ENCODE results near the gene TRIM51. TPM values are rescaled to one million over a fixed set of nuclear protein-coding genes. Genes with fewer than 3 reads are reported as not detected.

The TRIM51 gene
- total RNA-seq, 2 donors from 2014 or later = 0.17 TPM; not detected in 1

- no peak for DNase-seq
- no peak for ATAC-seq
- H3K4me1 Mint-ChIP-seq = no peaks in the 10 kb centered on the region
- H3K9me3 ChIP-seq (ENCODE audit: control insufficient read depth, low read length, poor library complexity, severe bottlenecking) = no peaks in the 10 kb centered on the region
- no peaks in the 10 kb centered on the region for H3K36me3 Mint-ChIP-seq (ENCODE audit: low read depth)
- no peak overlapping the region for H3K27ac Mint-ChIP-seq
- H3K27me3 Mint-ChIP-seq = no peaks in the 10 kb centered on the region
- no peak overlapping the region for H3K4me3 Mint-ChIP-seq
These were observed 37.4 kb downstream of the TRIM51 start for GRCh38 chr11:55920537-55920936.

GRCh38 chr11:55936300-55936699 lies 53.2 kb downstream of the TRIM51 start, which contains the start of gene OR5I1:
OR5I1 (minus strand) TSS chr11:55936400; CDS start chr11:55936400, 0 bp downstream.
- H3K9me3 ChIP-seq (ENCODE audit: control insufficient read depth, low read length, poor library complexity, severe bottlenecking) = no peaks in the 10 kb centered on the region
- no peak for DNase-seq
- Mint-ChIP-seq H3K36me3 (ENCODE audit: low read depth) (no peaks in the 10 kb centered on the region), H3K4me1 (no peaks in the 10 kb centered on the region), H3K27ac (no peak within 1 kb of the TSS), H3K4me3 (no peak within 1 kb of the TSS), H3K27me3 (no peaks in the 10 kb centered on the region)
- ATAC-seq = no peak

Other genes with a start within 250 kb of the TRIM51 start
- not detected for gene OR4P4, start 248.2 kb upstream of the TRIM51 start, total RNA-seq
- gene OR4S2, start 235.0 kb upstream of the TRIM51 start, total RNA-seq = not detected
- gene OR4C6, start 221.1 kb upstream of the TRIM51 start, total RNA-seq = not detected
- gene OR5D13, start 109.9 kb upstream of the TRIM51 start, total RNA-seq = not detected
- not detected for gene OR5D14, start 87.7 kb upstream of the TRIM51 start, total RNA-seq
- gene OR5L1, start 71.9 kb upstream of the TRIM51 start, total RNA-seq = not detected
- gene OR5D18, start 63.7 kb upstream of the TRIM51 start, total RNA-seq = not detected
- not detected for gene OR5L2, start 56.1 kb upstream of the TRIM51 start, total RNA-seq
- gene OR5D16, start 44.5 kb upstream of the TRIM51 start, total RNA-seq = not detected
- gene OR5W2, start 31.3 kb downstream of the TRIM51 start, total RNA-seq = not detected
- not detected for gene OR5I1, start 53.1 kb downstream of the TRIM51 start, total RNA-seq
- gene OR10AG1, start 86.6 kb downstream of the TRIM51 start, total RNA-seq = not detected
- not detected for gene OR5F1, start 111.3 kb downstream of the TRIM51 start, total RNA-seq
- gene OR5AS1, start 144.4 kb downstream of the TRIM51 start, total RNA-seq = not detected
- gene OR8I2, start 210.0 kb downstream of the TRIM51 start, total RNA-seq = not detected
- gene OR8H2, start 220.4 kb downstream of the TRIM51 start, total RNA-seq = not detected
- gene OR8H3, start 239.1 kb downstream of the TRIM51 start, total RNA-seq = not detected

All from T-helper 17 cell (primary cell).